ENCODE data around the gene NPY2R.

Gene NPY2R, protein sequence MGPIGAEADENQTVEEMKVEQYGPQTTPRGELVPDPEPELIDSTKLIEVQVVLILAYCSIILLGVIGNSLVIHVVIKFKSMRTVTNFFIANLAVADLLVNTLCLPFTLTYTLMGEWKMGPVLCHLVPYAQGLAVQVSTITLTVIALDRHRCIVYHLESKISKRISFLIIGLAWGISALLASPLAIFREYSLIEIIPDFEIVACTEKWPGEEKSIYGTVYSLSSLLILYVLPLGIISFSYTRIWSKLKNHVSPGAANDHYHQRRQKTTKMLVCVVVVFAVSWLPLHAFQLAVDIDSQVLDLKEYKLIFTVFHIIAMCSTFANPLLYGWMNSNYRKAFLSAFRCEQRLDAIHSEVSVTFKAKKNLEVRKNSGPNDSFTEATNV

DNA sequence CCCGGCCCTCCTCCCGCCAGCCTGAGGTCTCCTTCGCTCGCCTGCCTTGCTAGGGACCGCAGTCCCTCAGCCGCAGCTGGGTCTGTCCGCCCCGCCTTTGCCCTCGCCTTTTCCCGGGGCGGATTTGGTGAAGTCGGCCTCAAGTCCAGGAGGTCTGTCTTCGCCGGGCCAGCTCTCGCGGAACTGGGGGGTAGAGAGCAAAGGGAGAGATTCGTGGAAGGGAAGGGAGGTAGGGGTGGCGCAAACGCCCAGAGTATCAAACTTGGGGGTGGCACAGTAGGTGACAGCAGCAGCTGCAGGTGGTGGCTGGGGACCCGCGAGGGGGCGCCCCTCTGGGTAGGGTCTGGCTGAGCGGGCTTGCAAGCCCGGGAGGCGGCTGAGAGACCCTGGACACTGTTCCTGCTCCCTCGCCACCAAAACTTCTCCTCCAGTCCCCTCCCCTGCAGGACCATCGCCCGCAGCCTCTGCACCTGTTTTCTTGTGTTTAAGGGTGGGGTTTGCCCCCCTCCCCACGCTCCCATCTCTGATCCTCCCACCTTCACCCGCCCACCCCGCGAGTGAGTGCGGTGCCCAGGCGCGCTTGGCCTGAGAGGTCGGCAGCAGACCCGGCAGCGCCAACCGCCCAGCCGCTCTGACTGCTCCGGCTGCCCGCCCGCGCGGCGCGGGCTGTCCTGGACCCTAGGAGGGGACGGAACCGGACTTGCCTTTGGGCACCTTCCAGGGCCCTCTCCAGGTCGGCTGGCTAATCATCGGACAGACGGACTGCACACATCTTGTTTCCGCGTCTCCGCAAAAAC is at the start of gene NPY2R:
Gene NPY2R, plus strand, starts transcription at position 379 of the 797 bp plus-strand sequence. CDS start 5,304 bp downstream, outside the sequence.
- DNase-seq (ENCODE audit: low read depth, low spot score): no peak

DNA sequence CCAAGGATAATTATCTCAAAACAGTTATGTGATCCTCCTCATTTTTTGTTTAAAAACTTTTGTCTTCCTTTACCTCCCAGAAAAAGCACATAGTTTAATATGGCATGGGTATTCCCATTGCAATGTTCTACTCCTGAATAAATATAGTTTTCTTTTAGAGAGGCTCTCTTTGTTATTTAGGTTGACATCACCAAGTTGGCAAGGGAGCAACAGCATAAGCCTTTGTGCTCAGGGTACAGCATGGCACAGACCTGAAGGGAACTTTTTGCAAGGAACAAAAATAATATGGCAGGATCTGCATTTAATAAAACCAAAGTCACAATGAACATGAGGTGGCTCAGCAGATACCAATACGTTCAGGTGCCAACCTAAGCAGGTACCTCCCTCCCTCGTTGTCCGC is 47.1 kb upstream of the NPY2R start:
- no peak for DNase-seq (ENCODE audit: low read depth, low spot score)

DNA sequence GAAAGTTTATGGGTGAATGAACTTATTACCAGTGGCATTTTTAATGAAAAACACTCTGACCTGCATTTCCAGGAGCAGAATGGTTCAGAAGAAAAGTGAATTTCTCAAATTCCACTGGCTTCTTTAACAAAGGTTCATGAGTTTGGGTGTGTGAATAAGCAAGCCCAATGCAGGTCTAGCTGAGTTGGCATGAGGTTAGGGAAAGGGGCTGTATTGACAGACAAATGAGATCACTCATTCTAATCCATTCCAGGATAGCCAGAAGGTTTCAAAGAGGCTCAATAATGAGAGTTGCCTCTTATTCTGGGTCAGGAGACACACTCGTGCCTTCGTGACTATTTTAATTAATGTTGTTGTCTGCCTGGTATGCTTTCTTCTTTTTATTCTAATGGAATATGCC is 43.7 kb upstream of the NPY2R start:
- DNase-seq (ENCODE audit: low read depth, low spot score): no peak

DNA sequence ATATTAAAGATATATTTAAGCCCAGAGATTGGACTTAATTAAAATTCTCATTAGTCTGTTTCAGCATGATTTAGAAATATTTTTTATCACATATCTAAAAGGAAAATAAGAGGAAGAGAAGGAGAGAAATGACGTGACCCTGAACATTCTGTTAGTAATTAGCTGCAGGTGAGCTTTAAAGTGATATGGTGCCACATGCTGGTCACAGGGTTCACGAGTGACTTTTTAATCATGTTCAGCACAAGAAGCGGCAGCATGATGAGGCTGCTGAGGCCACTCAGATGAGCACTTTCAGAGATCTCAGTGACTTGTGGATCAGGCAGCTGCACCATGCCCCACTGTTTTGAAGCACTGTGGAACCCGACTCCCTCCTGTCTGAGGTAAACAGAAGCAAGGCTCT is 37.9 kb upstream of the NPY2R start:
- no peak for DNase-seq (ENCODE audit: low read depth, low spot score)

DNA sequence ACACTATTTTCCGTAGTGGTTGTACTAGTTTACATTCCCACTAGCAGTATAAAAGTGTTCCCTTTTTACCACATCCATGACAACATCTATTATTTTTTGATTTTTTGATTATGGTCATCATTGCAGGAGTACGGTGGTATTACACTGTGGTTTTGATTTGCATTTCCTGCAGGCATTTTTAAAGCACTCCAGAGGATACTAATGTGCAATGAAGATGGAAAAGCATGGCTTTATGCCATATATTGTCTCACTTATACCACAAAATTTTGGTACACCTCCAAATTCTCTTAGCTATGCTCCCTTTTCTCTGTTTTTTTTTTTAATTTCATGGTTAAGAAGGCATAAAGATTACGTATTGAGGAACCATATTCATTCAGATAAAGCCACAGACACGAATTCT is 35.1 kb upstream of the NPY2R start:
- DNase-seq (ENCODE audit: low read depth, low spot score): no peak

DNA sequence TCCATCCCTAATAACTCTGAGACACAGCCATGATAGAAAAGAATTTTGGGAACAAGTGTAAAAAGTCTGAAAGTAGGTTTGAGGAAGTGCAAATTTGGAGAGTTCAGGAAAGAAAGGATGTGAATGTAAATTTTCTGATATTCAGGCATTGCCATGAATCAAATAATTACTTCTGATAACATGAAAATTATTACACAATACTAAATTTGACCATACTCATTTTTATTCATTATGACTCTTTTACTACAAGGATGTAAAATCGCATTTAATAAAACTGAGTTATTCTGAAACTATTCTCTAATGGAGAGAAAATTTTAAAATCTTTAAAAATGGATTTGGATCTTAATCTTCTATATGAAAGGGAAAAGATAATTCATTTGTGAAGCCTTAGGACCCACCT is 33.8 kb upstream of the NPY2R start:
- DNase-seq (ENCODE audit: low read depth, low spot score): no peak

DNA sequence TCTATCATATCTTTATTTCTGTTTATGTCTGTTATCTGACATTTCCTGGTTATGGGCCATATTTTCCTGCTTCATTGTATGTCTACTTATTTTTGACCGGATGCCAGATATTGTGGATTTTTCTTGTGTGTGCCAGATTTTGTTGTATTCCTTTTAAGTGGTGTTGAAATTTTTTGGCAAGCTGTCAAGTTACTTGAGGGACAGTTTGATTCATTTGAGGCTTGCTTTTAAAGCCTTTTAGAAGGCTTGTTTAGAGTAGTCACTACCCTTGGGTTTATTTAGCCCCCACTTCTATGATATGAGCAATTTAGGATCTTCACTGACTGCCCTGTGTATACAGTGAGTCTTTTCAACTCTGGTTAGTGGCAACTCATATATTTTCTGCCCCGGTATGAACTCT is 29.2 kb upstream of the NPY2R start:
- DNase-seq (ENCODE audit: low read depth, low spot score): no peak

DNA sequence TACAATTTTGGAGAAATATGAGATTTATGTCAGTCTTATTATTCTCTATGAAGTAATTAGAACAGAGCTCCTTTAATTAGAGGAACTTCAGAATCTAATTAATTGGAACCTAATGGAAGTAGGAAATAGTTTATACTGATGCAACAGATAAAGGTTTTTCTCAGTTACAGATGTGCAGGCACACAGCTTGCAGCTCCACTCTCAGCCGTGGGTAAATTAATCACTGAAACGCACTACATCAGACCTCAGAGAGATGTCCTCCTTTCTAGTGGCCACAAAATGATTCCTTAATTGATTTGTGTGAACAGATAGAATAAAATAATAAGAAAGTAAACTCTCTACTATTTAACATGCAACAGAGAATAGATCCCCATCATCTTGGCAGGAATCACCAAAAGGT is 21.5 kb upstream of the NPY2R start:
- no peak for DNase-seq (ENCODE audit: low read depth, low spot score)

DNA sequence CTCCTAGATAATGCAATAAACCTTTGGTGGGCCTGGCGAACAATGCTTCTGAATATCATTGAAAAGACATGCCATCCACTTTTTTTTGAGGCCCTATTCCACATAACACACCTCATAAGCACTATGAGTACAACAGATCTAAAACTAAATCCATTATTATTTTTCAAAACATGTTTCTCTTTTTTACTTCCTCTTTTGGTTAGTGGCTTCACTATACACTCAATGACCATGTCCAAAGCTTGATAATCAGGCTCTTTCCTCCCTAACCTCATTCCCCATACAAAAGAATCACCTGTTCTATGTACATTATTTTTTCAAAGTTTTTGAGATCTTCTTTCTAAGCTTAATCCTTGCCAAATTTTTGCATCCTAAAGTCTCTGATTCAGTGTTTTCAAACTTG is 20.4 kb upstream of the NPY2R start:
- no peak for DNase-seq (ENCODE audit: low read depth, low spot score)

DNA sequence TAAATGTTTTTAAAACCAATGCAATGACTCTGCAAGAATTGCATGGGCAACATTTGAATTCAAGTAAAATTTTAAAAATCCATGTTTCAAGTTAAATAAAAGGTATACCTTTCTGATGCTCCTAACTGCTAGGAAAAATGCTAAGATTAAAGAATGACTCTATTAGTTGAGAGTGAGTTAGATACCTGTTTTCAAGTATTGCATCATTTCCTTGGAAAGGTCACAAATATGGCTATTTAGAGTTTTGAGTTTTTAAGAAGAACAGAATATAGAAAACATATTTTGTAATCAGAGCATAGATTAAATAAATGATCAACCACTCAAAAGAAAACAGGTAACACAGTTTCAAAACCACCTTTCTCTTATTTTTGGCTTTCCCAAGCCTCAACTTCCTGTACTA is 18.3 kb upstream of the NPY2R start:
- no peak for DNase-seq (ENCODE audit: low read depth, low spot score)

DNA sequence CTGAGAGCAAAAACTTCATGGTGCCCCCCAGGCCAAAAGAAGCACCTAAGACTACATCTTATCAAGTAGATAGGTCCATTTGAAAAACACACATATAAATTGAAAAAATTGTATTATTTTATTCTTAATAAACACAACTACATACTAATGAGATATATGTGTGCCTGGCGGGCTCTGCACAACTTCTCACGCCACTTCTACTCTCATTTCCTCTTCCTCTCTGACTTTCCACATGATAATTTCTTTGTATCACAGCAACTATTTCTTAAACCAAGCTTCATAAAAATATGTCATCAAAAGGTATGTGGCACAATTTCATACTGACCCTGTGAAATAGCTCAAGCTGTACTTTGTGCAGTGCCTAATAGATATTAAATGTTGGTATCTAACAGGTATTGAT is 10.7 kb upstream of the NPY2R start:
- DNase-seq (ENCODE audit: low read depth, low spot score): no peak

DNA sequence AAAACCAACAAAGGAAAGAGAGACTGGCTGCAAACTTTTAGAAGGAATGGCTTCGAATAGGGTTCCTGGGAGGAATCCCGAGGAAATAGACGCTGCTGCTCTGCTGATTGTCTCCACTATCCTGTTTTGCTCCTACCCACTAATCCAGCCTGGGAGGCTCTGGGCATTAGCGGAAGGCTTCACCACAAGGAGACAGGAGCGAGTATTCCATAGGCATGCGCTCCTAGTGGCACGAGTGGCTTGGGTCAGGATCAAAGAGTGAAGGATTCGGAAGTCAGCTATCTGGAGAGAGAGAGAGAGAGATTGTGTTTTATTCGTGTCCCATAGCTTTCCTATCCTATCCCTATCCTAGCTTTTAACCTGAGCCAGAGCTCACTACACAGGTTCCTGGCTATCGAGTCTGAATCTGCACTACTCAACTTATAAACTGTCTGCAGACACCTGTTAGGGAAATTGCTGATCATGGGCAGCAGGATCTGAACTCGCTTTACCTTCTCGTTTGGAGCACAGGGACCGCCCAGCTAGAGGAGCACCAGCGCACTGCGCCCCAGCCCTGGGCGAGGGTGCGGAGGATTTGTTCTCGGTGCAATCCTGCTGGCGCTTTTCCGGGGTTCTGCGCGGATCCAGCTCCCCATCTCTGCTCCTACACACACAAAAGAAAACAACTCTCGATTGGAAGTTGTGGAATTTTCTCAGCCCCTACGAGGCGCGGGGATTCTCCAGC is 740 bp upstream of the NPY2R start:
- no peak for DNase-seq (ENCODE audit: low read depth, low spot score)

DNA sequence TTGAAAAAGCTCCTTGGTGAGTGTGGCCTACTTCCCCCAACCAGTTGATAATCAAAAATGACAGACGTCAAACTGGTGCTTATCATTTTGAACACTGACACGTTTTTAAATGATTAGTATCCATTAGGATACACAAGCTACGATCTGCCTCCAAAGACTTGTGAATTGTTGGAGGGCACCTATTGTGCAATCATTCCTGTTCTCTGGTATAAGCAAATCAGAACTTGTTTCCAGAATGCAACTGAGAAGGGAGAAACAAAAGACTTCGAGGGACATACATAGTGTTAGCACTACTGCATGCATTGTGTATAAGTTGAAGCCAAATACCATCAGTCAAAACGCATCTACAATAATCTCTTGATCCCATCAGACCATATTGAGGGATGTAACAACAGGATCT is 11.6 kb downstream of the NPY2R start:
- no peak for DNase-seq (ENCODE audit: low read depth, low spot score)

DNA sequence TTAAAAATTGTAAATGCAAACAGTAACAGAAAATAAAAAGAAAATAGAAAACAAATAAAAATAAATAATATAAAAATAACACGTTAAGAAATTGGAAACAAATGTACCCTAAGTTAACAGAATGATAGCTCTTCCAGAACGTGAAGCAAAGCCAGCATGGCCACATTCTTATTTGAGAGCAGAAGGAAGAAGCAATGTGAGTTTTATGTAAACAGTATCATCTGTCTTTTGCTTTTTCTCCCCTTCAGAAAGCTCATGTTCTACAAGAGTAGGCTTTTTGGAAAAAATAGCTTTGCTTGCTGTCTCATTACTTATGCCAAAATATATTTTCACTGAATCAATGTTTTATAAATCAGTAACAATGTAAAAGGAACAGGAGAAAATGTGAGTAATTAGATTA is 18.7 kb downstream of the NPY2R start:
- DNase-seq (ENCODE audit: low read depth, low spot score): no peak

DNA sequence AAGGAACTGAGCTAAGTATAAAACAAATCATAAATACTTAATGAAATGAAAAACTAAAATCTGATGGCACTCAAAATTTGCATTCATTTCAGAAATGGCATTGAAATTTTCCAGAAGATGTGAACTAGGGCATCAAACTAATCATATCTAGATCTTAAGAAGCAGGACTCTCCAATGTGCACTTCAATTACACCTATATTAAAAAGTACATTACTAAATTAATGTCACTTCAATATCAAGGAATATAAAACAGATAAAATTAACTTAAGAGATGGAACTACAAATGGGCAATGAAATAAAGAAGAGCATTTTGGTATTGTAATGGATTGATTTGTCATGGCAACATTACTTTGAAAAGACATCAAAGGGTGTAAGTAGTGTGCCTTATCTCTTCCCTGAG is 20.3 kb downstream of the NPY2R start:
- DNase-seq (ENCODE audit: low read depth, low spot score): no peak

DNA sequence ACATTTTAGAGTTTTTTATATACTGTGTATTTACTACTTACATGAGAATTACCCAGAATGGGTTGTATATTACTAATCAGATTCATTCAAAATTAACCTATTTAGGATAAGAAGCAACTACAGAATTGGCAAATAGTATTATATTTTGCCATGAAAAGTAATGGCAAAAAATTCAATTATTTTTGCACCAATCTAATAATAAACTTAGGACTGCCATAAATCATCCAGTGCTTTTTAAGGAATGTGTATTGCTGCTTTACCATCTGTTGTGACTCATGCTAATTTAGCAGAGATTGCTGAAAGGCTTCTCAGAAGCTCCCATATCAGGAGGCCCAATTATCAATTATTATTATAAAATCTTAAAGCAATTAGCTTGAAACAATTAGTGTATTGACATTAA is 24.0 kb downstream of the NPY2R start:
- no peak for DNase-seq (ENCODE audit: low read depth, low spot score)

DNA sequence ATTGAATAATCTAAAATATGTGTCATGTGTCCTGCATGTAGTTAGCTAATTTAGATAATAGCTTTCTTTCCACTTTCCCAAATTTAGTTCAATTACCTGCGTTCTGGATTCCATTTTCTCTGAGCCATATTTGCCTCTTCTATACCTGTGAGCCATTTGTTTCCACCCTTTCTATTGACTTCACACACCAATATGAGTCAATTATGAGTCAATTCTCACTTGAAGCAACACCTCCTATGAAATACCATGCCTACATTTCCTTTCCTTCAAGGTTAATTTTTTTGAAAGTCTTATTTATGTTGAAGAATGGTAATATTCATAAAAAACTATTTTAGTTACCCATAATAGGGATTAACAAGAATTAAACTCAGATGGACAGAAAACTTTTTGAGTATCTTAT is 25.8 kb downstream of the NPY2R start:
- no peak for DNase-seq (ENCODE audit: low read depth, low spot score)

DNA sequence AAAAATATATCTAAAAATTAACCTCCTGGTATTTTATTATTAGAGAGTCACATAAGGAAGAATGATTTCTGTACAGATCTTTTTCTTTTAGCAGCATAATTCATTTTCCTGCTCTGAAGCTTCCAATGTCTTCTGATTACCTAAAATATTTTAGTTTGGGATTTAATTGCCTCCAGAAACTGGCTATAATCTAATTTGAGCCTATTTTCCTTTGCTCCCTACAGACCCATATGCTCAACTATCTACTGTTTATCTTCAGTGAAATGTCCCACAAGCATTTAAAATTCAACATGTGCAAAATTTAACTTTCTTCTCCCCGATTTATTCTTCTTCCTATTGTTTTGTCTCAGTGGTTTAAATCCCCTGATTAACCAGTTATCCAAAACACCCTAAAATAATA is 29.1 kb downstream of the NPY2R start:
- no peak for DNase-seq (ENCODE audit: low read depth, low spot score)

DNA sequence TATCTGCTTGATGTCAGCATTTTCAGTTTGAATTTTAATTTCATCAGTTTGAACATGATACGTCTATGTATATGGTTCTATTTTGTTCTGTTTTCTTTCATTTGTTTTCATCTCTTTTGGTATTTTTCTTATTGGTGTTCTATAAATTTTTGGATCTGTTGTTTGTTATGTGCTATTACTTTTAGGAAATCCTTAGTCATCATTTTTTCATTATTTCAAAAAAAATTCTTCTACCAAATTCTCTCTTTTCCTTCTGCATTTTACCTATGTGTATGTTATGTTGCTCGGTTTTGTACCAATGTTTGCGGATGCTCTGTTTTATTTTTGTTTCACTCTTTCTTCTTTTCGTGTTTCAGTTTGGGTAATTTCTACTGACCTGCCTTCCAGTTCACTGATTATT is 32.8 kb downstream of the NPY2R start:
- DNase-seq (ENCODE audit: low read depth, low spot score): no peak

DNA sequence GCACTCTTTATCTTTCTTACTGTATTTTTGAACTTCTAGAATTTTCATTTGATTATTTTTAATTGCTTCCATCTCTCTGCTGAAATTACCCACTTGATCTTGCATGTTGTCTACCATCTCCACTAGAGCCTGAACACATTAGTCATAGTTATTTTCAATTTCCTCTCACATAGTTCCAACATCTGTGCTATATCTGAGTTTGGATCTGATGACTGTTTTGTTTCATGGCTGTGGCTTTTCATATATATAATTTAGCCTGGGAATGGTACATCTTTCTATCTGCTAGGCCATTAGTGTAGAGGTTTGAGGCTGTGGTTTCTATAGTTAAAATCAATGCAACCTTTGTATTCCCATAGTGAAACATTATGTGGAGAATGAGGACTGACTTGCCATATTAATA is 33.2 kb downstream of the NPY2R start:
- DNase-seq (ENCODE audit: low read depth, low spot score): no peak

DNA sequence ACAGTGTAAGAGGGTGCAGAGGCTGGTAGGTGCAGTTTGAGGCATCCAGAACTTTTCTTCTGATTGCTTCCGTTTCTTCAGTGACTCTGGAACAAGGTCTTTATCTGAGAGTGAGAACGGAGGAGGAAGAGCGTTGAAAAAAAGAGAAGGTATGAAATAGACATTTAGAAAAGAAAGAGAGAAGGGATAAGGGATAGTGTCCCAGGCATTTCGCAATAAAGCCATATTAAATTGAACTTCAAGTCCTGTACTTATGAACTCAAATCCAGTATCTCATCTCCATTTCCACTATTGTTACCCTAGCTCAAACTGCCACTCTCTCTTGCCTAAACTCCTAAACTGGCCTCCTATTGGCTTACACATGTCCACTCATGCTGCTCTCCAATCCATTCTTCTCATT is 36.7 kb downstream of the NPY2R start:
- DNase-seq (ENCODE audit: low read depth, low spot score): no peak
